GM08714 (cell line): ENCODE results near the gene DOCK1.

Experiments
- H3K4me3 ChIP-seq: fragments of 200-500 bp; sonication (Bioruptor generic); 2 replicates; pipeline ENCODE4 v1.5.1; 2014; ENCODE audit warnings: mild to moderate bottlenecking, low read length, inconsistent platforms
- ZNF274 ChIP-seq: IDR thresholded peaks from 2 replicates; pipeline ENCODE4 v1.6.1; 2012; ENCODE audit warnings: mild to moderate bottlenecking, low read depth, low read length

The DOCK1 gene

GRCh38 chr10:127028556-127028955 is 123.3 kb downstream of the DOCK1 start:
- no peak overlapping the region for H3K4me3 ChIP-seq
- no peak for TF ChIP-seq ZNF274

GRCh38 chr10:127029061-127029460 is 123.8 kb downstream of the DOCK1 start:
- H3K4me3 ChIP-seq = no peak overlapping the region
- no peak for TF ChIP-seq ZNF274

DNA sequence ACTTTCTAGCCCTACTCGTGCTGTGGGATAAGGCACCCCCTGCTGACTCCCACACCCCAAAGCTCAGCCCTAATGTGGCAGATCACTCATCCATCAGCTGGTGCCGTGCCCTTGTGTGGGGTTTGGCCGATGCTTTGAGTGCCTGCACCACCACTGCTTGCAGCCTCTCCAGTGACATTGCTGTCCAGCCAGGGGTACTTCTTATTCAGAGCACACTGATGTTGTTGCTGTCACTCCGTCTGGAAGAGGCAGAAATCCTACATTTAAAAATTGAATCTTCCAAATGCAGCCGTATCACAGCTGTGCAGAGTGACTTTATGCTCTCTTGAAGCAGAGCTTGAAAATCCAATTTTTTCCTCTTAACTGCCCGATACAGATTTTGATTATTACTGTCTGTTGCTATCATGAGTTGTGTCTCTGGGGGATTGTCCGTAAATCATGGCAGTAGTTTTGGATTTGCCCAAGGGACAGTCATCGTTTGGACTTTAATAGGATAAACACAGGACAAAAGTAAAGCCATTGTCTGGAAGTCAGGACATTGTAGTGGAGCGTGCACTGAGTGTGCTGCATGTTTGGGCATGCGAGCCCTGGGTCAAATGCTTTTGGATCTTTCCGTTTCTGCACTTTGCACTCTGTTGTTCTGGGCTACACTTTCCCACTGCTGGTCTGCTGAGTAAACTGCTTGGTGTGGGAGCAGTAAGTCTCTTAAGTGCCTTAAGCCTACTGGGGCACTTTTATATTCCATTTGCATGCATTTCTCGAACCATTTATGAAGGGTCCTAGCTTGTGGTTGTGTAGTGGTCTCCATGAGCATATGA is 128.2 kb downstream of the DOCK1 start:
- no peak for TF ChIP-seq ZNF274

GRCh38 chr10:127034034-127034633 is 128.9 kb downstream of the DOCK1 start:
- TF ChIP-seq ZNF274 = no peak
- H3K4me3 ChIP-seq = no peak overlapping the region

More for the DNA sequence above, 128.2 kb downstream of the DOCK1 start:
- H3K4me3 ChIP-seq = no peak overlapping the region

DNA sequence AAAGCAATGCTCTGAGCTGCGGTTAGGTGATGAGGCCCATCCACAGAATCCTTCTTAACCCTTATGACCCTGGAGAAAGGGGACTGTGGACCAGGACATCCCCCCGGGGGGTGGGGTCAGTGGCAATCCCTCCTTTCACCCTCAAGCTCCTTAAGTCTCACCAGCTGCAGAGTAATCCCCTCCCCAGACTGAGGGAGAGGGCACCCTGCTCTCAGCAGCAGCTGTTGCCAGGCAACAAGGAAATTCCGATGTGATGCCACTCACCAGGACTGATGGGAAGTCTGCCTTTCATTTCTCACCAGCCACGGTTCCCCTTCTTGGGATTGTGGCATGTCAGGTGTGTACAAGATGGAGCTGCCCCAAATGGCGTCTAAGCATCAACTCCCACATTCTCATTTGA is 129.6 kb downstream of the DOCK1 start:
- no peak for TF ChIP-seq ZNF274
- H3K4me3 ChIP-seq = no peak overlapping the region

DNA sequence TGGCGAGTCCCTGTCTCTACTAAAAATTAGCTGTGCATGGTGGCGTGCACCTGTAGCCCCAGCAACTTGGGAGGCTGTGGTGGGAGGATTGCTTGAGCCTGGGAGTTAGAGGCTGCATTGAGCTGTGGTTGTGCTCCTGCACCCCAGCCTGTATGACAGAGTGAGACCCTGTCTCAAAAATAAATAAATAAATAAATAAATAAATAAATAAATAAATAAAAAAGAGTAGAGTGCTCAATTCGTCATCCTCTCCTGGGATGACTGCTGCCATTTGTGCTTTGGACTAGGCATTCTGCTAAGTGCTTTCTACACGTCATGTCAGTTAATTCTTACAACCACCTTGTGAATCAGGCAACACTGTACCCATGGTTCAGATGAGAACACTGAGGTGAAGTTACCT is 130.6 kb downstream of the DOCK1 start:
- TF ChIP-seq ZNF274 = no peak
- H3K4me3 ChIP-seq = no peak overlapping the region

DNA sequence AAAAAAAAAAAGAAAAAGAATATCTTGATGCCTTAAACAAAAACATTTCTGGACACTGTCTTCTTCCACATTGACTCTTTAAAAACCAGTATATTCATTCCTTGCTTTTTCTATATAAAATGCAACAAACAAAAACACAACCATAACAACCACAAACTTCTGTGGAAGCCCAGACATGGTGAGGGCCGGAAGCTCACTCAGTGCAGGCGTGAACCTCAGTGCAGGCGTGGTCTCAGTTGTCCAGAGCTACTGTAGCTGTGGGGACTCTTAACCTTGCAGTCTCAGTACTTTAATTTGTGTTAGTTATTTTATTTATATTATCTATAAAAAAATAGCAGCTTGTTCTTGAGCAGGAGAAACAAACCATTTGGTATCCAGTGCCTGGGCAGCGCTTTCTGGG is 131.8 kb downstream of the DOCK1 start:
- no peak for TF ChIP-seq ZNF274
- H3K4me3 ChIP-seq = no peak overlapping the region

- no peak overlapping the region for H3K4me3 ChIP-seq
- no peak for TF ChIP-seq ZNF274
These were observed 134.2 kb downstream of the DOCK1 start for GRCh38 chr10:127039435-127039834.

DNA sequence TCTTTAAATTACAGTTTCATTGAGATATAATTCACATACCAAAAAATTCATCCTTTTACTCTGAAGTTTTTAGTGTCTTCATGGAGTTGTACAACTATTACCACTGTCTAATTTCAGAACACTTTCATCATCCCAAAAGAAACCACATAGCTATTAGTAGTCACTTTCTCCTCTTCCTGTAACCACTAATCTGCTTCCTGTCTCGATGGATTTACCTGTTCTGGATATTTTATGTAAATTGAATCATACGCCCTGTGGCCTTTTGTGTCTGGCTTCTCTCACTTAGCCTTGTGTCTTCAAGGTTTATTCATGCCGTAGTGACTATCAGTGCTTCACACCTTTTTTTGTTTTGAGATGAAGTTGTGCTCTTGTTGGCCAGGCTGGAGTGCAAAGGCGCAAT is 135.5 kb downstream of the DOCK1 start:
- no peak overlapping the region for H3K4me3 ChIP-seq
- no peak for TF ChIP-seq ZNF274

DNA sequence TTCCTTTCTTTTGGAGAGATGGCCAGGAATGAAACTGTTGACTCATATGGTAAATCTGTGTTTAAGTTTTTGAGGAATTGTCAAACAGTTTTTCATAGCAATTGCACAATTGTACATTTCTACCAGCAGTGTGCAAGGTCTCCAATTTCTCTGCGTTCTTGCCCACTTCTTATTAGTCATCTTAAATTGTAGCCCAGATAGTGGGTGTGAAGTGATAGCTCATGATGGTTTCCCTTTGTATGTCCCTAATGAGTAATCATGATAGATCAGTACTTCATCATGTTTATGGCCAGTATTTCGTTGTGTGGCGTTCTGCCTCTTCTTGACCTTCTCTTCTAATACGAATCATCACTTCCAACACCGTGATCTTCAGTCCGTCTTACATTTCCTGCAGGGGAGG is 136.3 kb downstream of the DOCK1 start:
- TF ChIP-seq ZNF274 = no peak

DNA sequence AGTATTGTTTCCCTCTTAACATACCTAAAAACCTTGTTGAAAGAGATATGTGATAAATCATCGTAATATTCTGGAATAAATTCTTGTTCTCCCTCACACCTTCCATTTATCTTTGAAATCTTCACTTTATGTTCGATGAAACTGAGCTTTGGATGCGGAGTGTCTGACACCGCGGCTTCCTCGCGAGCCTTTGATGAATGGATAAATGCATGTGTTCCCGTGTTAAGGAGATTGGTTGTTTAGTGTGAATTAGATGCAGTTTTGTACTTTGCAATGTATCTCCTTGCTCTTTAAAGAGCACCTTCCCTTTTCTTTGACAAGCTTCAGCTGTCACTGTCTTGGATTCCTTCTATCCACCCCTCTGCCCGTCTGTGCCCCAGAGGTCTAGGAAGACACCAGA is 138.1 kb downstream of the DOCK1 start:
- no peak for TF ChIP-seq ZNF274
- no peak overlapping the region for H3K4me3 ChIP-seq

More for the DNA sequence above, 136.3 kb downstream of the DOCK1 start:
- no peak overlapping the region for H3K4me3 ChIP-seq

DNA sequence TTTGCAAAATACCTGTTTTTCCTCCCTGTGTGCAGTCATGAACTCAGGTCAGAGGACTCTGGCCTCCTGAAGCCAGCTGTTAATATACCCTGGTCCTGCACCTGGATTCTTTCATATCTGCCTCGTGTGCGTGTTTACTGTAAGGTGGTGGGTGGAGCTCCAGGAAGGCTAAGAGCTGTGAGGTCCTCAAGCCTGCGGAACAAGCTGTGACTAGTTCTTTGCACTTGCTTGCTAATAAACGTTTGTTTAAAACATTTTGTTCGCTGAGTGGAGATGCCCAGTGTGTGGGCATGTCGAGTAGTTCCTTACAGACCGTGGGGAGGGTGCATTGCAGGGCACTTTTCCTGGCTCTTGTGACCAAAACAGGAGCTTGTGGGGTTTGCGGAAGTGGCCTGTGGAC is 139.0 kb downstream of the DOCK1 start:
- no peak for TF ChIP-seq ZNF274
- H3K4me3 ChIP-seq = no peak overlapping the region

GRCh38 chr10:127046975-127047877 is 142.0 kb downstream of the DOCK1 start:
- TF ChIP-seq ZNF274 = no peak
- H3K4me3 ChIP-seq = no peak overlapping the region

DNA sequence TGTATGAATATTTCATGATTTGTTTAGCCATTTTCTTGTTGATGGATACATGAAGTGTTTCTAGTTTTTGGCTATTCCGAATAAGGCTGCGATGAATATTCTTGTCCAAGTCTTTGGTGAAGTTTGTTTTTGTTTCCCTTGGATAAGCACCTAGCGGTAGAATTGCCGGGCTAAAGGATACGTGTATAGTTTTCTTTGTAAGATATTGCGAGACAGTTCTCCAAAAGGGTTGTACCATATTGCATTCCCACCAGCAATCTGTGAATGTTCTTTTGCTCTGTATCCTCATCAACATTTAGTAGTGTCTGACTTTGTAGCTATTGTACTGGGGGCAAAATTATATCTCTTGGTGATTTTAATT is 142.6 kb downstream of the DOCK1 start:
- no peak overlapping the region for H3K4me3 ChIP-seq
- TF ChIP-seq ZNF274 = no peak
